ENCODE data around the gene BATF3.
"Not testable (repeated sequence)": the region's sequence is repeated elsewhere in the genome, so short reads cannot be mapped to it uniquely, and the experiment has no call there.

BATF3 gene

GRCh38 chr1:212699625-212700222 lies at the start of gene BATF3:
TSS of gene BATF3 (minus strand) at chr1:212699840. CDS start at chr1:212699762, 78 bp downstream.
- peak within 1 kb of the TSS; percentile 39 to 60 (median 54) for H3K4me3 ChIP-seq

GRCh38 chr1:212746546-212746945 lies 46.9 kb upstream of the BATF3 start:
- H3K4me3 ChIP-seq: no peak overlapping the region

More at GRCh38 chr1:212699625-212700222, at the start of gene BATF3:
- H3K27ac ChIP-seq: peak within 1 kb of the TSS in 20 of 21 experiments; percentile 5 to 85 (median 58)

GRCh38 chr1:212745303-212745702 lies 45.7 kb upstream of the BATF3 start:
- Histone ChIP-seq H3K27ac (no peak overlapping the region), H3K4me3 (no peak overlapping the region)

More at GRCh38 chr1:212746546-212746945, 46.9 kb upstream of the BATF3 start:
- H3K27ac ChIP-seq: no peak overlapping the region

GRCh38 chr1:212743901-212744475 lies 44.3 kb upstream of the BATF3 start:
- H3K27ac ChIP-seq: no peak overlapping the region
- H3K4me3 ChIP-seq: no peak overlapping the region

- H3K27ac ChIP-seq: no peak overlapping the region
These were observed 38.7 kb upstream of the BATF3 start for GRCh38 chr1:212738330-212738729.

GRCh38 chr1:212737559-212737958 lies 37.9 kb upstream of the BATF3 start:
- Histone ChIP-seq H3K4me3 (no peak overlapping the region), H3K27ac (no peak overlapping the region)

More at GRCh38 chr1:212738330-212738729, 38.7 kb upstream of the BATF3 start:
- no peak overlapping the region for H3K4me3 ChIP-seq

- H3K27ac ChIP-seq: no peak overlapping the region
- H3K4me3 ChIP-seq: no peak overlapping the region
These were observed 33.5 kb upstream of the BATF3 start for GRCh38 chr1:212733109-212733508.

- H3K4me3 ChIP-seq: no peak overlapping the region
- H3K27ac ChIP-seq: no peak overlapping the region
These were observed 32.0 kb upstream of the BATF3 start for GRCh38 chr1:212731630-212732029.

GRCh38 chr1:212728606-212729005 lies 29.0 kb upstream of the BATF3 start:
- Histone ChIP-seq H3K27ac (no peak overlapping the region), H3K4me3 (no peak overlapping the region)

- Histone ChIP-seq H3K27ac (peak overlapping the region in 2 of 21 experiments; percentile 39 to 43), H3K4me3 (no peak overlapping the region)
These were observed 27.9 kb upstream of the BATF3 start for GRCh38 chr1:212727386-212728181.

- H3K4me3 ChIP-seq: not testable (repeated sequence)
These were observed 25.0 kb upstream of the BATF3 start for GRCh38 chr1:212724679-212725078.

GRCh38 chr1:212722270-212722957 lies 22.8 kb upstream of the BATF3 start:
- Histone ChIP-seq H3K4me3 (no peak overlapping the region), H3K27ac (peak overlapping the region in 2 of 21 experiments; percentile 2 to 47)

More at GRCh38 chr1:212724679-212725078, 25.0 kb upstream of the BATF3 start:
- H3K27ac ChIP-seq: not testable (repeated sequence)

GRCh38 chr1:212721388-212722247 lies 22.0 kb upstream of the BATF3 start:
- Histone ChIP-seq H3K27ac (peak overlapping the region in 2 of 21 experiments; percentile 2 to 47), H3K4me3 (no peak overlapping the region)

- Histone ChIP-seq H3K4me3 (no peak overlapping the region), H3K27ac (no peak overlapping the region)
These were observed 20.0 kb upstream of the BATF3 start for GRCh38 chr1:212719633-212720032.

GRCh38 chr1:212718499-212718898 lies 18.9 kb upstream of the BATF3 start:
- H3K27ac ChIP-seq: no peak overlapping the region
- no peak overlapping the region for H3K4me3 ChIP-seq

GRCh38 chr1:212716161-212716560 lies 16.5 kb upstream of the BATF3 start:
- H3K4me3 ChIP-seq: no peak overlapping the region
- H3K27ac ChIP-seq: no peak overlapping the region

GRCh38 chr1:212713465-212714136 lies 14.0 kb upstream of the BATF3 start:
- Histone ChIP-seq H3K27ac (no peak overlapping the region), H3K4me3 (no peak overlapping the region)

- Histone ChIP-seq H3K27ac (no peak overlapping the region), H3K4me3 (no peak overlapping the region)
These were observed 13.0 kb upstream of the BATF3 start for GRCh38 chr1:212712451-212713303.
